ENCODE data around the gene PHACTR2.
A peak's percentile ranks its signal among the peaks of the same experiment; 100 is the strongest.
"Not testable (repeated sequence)": the region's sequence is repeated elsewhere in the genome, so short reads cannot be mapped to it uniquely, and the experiment has no call there.

PHACTR2 gene

DNA sequence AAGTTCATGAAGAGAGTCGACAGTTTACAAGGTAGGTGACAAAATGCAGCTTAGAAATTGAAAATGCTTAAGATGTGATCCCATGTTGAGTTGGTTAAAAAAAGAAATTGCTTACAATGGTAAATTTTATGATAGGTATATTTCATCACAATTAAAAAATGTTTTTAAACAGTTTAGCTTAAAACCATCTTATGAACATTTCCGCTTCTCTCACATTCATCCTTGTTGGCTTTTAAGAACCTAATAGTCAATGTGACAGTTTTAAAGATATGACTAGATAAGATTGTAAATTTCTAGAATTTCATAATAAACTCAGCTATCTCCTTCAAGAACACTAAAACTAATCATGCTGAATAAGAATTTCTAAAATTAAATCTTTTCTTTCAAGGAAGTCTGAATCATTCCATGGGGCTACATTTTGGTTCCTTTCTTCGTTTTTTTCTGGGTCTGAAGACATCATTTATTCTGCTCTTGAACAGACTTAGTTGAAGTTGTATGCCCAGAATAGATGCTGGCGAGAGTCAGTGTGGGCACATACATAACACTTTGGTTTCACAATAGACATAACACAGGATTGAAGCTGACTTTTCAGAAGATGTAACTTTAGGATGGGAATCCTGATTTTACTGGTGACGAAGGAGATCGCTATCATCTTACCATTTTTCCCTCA lies 129.5 kb downstream of the PHACTR2 start:
- DNase-seq (ENCODE audit: low spot score) = no peak

DNA sequence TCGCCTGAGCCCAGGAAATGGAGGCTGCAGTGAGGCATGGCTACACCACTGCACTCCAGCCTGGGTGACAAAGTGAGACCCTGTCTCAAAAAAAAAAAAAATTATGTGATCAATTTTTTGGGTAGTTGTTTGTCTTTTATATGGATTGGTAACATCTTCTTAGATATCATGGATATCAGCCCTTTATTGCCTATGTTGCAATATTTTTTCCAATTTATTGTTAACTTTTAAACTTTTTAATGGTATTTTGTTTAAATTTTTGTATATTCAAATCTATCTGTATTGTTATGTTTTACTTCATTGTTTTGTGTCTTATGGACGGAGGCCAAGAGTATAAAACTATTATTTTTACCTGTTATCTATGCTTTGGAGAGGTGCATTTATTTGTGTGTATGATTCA lies 133.0 kb downstream of the PHACTR2 start:
- DNase-seq (ENCODE audit: low spot score) = no peak

DNA sequence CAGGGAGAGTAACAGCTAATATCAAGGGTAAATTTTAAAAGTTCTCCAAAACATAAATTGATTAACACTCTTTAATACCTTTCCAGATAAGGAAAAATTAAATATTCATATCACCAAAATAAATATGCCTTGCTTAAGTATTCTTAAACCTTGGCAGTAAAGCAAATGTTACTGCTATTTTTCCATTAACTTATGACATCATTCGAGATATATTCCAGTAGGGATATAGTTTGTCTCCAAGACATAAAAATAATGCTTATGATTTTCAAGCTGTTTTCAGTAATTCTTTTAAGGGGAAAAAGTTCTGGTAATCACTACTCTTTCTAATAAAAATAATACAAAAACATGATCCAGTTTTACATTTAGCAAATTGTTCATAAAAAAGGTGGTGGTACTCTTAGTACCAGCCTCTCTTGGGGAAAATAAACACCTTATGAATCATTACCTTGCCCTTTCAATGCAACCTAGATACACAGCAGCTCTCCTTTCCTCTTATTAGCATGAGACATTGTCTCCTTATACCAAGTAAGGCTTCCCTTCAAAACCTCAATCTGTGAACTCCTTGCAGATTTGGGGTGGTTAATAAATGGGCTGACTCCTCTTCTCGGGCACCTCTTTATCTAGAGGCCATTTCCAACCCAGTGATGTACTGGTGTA lies 133.9 kb downstream of the PHACTR2 start:
- no peak for DNase-seq (ENCODE audit: low spot score)

DNA sequence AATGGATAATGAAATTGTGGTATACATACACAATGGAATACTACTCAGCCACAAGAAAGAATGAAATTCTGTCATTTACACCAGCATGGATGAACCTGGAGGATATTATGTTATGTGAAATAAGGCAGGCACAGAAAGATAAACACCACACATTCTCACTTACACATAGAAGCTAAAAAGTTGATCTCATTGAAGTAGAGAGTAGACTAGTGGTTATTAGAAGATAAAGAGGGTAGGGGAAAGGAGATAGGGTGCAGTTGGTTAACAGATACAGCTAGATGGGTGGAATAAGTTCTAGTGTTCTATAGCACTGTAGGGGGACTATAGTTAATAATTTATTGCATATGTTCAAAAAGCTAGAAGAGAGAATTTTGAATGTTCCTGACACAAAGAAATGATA lies 139.9 kb downstream of the PHACTR2 start:
- DNase-seq (ENCODE audit: low spot score) = no peak

DNA sequence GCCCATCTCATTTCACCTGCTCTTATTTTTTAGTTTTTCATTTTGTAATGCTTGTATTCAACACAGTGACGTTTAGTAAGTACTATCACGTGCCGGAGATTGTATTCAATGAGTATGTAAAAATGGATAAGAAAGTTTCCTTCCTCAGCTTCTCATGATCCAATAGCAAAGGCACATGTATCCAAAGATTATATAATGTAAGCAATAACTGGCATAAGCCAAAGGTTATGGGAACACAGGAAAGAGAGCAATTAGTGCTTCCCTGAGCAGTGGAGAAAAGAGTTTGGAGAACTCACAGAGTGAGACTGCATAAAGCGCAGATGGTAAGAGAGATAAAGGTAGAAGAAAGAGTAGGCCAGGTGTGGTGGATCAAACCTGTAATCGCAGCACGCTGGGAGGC lies 143.6 kb downstream of the PHACTR2 start:
- DNase-seq (ENCODE audit: low spot score) = no peak

DNA sequence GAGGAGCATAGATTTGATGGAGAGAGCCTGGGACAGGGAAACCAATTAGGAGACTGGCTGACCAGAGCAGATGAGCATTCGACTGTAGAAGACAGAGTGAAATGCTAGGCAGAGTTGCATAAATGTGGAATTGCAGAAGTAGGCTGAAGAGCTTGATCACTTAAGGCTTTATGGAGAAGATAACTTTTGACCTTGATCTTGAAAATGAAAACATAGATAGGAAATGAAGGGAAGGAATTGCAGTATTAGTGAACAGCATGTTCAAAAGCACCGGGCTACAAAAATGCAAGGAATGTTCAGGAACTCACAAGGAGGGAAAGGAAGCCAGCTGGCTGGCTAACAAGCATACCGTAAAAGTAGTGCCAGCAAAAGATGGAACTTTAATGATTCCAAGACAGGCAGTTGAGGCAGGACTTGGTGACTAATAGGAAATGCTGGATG lies 144.8 kb downstream of the PHACTR2 start:
- no peak for DNase-seq (ENCODE audit: low spot score)

DNA sequence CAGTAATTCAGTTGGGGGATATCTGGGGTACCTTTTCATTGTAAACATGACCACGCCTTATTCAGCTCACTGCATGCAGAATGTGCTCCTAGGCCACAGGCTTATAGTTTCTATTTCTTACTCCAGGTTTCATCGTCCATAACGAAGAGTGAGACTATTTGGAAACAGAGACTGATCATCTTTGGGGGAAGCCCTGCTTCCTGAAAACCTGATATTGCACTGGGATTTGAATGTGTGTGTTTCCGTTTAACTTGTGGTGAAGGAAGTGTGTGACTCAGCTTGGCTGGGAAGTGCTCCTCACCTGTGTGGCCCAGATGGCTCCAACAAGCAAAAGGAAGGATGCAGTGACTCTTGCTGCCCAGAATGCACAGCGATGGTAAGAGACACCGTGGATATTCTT lies 145.8 kb downstream of the PHACTR2 start:
- peak; percentile 6 for DNase-seq (ENCODE audit: low spot score)

DNA sequence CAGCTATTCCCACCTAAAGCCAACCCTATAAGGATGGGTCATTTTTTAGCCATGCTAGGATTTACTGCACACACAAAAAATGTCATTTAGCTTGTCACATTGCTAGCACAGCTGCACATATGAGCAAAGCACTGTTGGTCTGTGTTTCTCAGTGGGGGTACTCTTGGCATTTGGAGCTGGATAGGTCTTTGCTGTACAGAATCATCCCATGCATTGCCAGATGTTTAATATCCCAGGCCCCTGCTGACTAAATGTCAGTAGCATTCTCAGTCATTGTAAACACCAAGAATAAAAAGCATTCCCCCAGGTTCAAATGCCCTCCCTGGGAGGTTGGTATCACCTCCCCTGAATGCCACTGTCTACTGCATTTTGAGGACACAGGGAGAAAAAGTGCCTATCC lies 150.8 kb downstream of the PHACTR2 start:
- no peak for DNase-seq (ENCODE audit: low spot score)

DNA sequence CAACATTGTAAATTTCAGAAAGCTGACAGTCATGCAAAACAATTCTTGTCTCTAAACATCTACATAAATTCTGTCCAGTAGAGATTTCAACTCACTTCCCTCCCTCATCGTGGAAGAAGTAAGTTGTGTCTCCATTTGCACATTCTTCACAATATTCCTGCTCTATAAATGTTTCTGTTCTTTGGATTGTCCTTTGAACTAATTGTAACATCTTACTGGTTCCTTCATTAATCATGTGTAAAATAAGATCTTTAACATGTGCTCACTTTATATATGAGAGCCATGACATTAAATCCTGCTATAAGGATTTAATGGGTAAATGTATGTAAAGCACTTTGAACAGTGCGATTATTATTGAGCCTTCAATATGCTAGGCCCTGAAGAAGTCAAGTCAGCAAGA lies 158.4 kb downstream of the PHACTR2 start:
- DNase-seq (ENCODE audit: low spot score) = no peak

DNA sequence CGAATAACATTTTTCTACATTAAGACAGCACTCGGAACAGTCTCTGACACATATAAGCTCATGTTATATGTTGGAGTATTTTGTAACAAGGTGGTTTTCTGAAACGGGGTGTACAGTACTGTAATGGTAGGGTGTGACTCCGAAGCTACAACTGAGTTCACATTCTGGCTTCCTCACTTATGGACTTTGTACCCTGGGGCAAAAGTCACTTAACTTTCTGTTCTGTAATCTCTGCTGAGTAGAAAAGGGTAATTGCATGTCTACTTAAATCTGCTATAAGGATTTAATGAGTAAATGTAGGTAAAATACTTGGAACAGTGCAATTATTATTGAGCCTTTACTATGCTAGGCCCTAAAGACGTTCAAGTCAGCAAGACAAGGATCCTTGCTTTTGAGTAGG lies 160.6 kb downstream of the PHACTR2 start:
- no peak for DNase-seq (ENCODE audit: low spot score)

DNA sequence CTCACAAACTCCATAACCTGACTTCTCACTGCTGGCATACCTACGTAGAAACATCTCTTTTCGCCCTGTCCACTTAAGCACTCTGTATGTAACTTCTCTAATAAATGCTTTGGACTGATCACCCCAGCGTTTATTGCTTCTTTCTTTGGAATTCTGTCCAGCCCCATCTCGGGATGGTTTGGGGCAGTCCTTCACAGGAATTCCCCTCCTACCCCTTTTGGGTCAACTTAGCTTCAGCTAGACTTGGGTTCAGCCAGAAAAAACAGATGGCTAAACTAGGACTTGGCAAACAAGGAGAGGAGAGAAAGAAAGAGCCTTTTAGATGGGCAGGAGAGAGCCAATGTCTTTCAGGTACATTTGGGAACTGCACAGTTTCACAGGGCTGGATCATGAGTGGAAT lies 161.4 kb downstream of the PHACTR2 start:
- no peak for DNase-seq (ENCODE audit: low spot score)

DNA sequence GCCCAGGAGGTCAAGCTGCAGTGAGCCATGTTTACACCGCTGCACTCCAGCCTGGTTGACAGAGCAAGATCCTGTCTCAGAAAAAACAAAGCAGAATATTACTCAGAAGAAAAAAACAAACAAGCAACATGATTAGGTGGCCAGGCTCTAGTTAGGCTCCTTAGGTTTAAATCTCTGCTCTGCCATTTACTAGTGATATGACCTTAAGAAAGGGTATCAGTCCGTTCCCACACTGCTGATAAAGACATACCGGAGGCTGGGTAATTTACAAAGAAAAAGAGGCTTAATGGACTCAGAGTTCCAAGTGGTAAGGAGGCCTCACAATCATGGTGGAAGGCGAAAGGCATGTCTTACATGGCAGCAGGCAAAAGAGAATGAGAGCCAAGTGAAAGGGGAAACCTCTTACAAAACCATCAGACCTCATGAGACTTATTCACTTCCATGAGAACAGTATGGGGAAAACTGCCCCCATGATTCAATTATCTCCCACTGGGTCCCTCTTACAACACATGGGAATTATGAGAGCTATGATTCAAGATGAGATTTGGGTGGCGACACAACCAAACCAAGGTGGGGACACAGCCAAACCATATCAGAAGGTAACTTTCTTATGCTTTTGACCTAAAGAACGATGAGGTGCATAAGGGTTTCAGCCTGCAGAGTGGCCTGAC lies 163.0 kb downstream of the PHACTR2 start:
- no peak for DNase-seq (ENCODE audit: low spot score)

DNA sequence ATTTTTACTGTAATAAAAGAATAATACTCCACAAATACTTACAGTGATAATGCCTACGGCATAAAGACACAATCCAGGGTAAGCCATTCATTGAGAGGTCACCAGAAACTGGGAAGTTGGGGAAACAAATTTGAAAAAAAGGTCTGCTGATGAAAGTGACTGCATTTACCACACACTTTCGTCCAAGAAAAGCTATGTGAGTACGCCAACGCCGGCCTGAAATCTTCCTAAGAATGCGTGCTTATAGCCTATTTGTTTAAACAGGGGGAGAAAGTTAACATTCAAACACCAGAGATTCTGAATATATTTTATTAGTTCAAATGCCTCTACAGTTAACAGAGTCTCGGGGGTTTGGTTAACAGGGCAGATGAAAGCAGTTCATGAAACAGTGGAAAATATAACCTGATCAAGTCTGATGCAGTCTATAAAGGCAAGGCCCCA lies 164.7 kb downstream of the PHACTR2 start:
- peak; percentile 53 for DNase-seq (ENCODE audit: low spot score)

DNA sequence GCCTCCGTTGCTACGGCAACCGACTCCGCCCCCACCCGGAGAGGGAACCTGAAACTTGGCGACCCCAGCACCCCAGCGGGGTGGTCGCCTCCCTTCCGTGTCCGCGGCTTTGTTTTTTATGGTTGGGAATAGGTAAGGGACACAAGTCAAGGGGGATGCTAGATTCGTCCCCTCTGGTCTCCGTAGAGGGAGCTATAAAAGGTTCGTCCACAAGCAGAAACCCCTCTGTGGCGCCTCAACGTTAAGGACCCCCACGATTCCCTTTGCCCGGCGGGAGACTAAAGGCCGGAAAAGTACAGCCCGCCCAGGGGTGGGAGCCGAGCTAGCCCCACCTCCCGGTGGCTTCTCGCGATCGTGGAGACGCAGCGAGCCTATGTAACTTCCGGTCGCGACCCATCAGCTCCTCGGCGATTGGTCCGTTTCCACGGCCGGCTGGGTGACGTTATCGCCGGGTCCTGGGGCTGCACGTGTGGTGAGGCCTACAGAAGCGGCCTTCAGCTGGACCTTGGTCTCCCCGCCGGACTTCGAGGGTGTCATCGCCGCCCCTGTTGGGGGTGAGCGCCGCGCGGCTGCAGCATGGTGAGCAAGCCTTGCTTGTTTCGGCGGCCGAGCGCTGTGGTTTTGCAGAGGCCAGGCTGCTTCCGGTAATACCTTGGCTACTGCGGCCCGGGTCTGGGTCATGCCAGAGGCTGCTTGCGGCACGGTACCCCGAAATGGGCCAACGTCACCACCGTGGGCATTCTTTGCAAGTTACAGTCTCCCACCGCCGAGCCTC lies 165.3 kb downstream of the PHACTR2 start, which contains the start of gene LTV1:
LTV1 (plus strand) TSS at position 437 of the 775 bp plus-strand sequence; CDS start at position 577, 140 bp downstream.
- DNase-seq (ENCODE audit: low spot score) = peak; percentile 95

DNA sequence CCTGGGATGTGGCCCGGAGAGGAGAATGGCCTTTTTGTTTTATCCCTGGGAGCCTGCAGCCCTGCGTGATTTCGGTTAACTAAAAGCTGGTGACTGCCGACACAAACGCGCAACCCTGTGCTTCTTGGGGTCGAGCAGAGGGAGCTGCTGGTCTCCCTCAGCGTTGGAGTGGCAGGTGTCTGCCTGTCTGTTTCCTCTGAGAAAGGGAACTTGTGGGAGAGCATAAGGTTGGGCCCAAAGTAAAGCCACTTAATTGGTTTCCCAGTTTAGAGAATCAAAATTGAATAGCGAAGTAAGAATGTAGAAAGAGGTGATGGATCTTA lies 165.9 kb downstream of the PHACTR2 start:
- peak; percentile 14 for DNase-seq (ENCODE audit: low spot score)

DNA sequence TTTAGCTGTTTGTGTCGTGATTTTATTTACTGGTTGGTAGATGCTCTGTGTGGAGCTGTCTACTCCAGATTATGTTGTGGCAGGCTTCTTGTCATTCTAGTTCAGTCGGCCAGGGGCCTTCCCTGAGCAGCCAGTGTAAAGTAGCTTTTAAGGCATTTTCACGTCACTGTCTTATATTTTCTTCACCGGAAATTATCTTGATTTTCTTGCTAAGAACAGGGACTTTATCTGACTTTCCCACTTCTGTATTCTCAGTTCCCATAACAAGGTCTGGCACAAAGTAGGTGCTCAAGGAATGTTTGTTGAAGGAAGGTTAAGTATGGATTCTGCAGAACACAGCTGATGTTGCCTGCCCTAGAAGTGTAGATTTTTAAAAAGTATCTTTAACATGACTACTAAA lies 166.2 kb downstream of the PHACTR2 start:
- no peak for DNase-seq (ENCODE audit: low spot score)

DNA sequence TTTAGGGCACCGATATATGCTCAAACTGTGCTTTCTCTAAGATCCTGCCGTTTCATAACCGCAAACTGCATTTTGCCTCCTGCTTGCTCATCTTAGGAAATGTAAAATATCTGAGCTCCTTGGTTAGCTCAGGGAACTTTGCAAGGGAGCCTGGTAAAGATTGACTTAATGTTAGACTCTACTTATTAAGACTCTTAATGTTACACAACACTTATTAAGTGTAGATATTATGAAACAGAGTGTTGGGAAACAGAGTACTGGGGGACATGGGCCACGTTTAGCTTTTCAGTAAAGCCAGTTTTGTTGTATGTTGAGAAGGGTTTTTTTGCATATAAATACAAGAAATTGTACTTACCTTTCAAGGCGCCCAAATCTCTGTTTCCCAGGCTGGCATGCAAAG lies 167.3 kb downstream of the PHACTR2 start:
- no peak for DNase-seq (ENCODE audit: low spot score)

DNA sequence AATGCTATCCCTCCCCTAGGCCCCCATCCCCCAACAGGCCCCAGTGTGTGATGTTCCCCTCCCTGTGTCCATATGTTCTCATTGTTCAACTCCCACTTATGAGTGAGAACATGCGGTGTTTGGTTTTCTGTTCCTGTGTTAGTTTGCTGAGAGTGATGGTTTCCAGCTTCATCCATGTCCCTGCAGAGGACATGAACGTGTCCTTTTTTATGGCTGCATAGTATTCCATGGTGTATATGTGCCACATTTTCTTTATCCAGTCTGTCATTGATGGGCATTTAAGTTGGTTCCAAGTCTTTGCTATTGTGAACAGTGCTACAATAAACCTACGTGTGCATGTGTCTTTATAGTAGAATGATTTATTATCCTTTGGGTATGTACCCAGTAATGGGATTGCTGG lies 173.9 kb downstream of the PHACTR2 start:
- not testable (repeated sequence) for DNase-seq (ENCODE audit: low spot score)

DNA sequence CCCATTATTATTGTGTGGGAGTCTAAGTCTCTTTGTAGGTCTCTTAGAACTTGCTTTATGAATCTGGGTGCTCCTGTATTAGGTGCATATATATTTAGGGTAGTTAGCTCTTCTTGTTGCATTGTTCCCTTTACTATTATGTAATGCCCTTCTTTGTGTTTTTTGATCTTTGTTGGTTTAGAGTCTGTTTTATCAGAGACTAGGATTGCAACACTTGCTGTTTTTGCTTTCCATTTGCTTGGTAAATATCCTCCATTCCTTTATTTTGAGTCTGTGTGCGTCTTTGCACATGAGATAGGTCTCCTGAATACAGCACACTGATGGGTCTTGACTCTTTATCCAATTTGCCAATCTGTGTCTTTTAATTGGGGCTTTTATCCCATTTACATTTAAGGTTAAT lies 177.3 kb downstream of the PHACTR2 start:
- not testable (repeated sequence) for DNase-seq (ENCODE audit: low spot score)

DNA sequence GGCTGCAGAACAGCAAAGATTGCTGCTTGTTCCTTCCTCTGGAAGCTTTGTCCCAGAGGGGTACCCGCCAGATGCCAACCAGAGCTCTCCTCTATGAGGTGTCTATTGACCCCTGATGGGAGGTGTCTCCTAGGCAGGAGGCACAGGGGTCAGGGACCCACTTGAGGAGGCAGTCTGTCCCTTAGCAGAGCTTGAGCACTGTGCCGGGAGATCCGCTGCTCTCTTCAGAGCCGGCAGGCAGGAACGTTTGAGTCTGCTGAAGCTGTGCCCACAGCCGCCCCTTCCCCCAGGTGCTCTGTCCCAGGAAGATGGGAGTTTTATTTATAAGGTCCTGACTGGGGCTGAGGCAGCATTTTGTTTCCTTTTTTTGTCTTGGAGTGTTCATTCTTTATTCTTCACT lies 179.0 kb downstream of the PHACTR2 start:
- DNase-seq (ENCODE audit: low spot score) = not testable (repeated sequence)

DNA sequence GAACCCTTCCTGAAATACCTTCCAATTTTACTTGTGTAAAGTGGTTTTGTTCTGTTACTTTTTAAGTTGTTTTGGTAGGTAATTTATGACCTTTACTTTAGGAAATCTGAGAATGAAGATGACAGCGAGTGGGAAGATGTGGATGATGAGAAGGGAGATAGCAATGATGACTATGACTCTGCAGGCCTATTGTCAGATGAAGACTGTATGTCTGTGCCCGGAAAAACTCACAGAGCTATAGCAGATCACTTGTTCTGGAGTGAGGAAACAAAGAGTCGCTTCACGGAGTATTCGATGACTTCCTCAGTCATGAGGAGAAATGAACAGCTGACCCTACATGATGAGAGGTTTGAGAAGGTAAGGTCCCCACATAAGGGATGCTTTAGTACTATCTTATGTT lies 179.9 kb downstream of the PHACTR2 start:
- DNase-seq (ENCODE audit: low spot score) = peak; percentile 8

DNA sequence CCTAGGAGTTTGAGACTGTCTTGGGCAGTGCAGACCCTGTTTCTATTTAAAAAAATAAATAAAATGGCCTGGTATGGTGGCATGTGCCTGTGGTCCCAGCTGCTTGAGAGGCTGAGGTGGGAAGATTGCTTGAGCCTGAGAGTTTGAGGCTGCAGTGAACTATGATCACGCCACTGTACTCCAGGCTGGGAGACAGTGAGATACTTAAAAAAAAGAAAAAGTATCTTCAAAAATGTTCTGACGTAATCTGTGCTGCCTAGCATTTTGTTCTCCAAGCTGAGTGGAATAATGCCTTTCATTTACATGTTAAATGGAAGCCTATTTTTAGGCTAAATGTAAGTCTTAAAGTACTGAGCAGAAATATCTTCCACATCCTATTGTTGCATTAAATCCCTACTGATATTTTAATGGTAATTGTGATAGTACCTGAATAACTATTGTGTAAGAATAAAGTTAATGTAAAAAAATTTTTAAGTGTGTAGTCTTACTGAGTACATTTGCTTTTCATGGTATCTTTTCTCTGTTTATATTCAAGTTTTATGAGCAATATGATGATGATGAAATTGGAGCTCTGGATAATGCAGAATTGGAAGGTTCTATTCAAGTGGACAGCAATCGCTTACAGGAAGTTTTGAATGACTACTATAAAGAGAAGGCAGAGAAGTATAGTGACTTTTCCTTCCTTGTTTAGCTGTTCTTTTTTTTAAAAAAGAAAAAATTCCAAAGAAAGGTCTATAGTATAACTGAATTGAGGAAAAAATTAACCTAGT lies 182.3 kb downstream of the PHACTR2 start:
- no peak for DNase-seq (ENCODE audit: low spot score)

Data from pons (tissue), 1 donor.